Erythroblast (primary cell): ENCODE results near the gene KMT5C.

Source experiments
- GATA1 ChIP-seq: IDR thresholded peaks from 2 replicates; pipeline ENCODE4 v1.6.1; 2011; ENCODE audit warnings: low read depth, mild to moderate bottlenecking, control low read depth, low read length, moderate library complexity
- POLR2A ChIP-seq: IDR thresholded peaks from 2 replicates; pipeline ENCODE4 v1.6.1; 2011; ENCODE audit warnings: mild to moderate bottlenecking, low read length

DNA sequence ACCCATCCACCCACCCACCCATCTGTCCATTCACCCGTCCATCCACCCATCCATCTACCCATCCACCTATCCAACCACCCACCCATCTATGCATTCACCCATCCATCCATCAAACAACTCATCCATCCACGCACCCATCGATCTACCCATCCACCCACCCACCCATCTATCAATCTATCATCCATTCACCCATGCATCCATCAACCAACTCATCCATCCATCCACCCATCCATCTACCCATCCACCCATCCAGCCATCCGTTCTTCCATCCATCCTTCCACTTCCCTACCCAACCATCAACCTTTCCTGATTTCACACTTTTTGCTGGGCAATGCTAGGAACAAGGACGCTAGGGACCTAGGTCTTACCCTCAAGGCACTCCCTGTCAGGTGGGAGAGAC, 42.3 kb downstream of the KMT5C start:
- TF ChIP-seq POLR2A (no peak), GATA1 (no peak)
